Measurements from ENCODE around the gene SLCO2A1. TPM values are rescaled to one million over a fixed set of nuclear protein-coding genes. Genes with fewer than 3 reads are reported as not detected.
A peak's percentile ranks its signal among the peaks of the same experiment; 100 is the strongest.

Gene SLCO2A1
- total and polyA plus RNA-seq, 2 experiments from 2014 or later: 0.22 to 4.8 TPM

GRCh38 chr3:133944181-133944580 lies 85.5 kb downstream of the SLCO2A1 start:
- H3K27ac ChIP-seq: peak overlapping the region; percentile 43
- H3K9me2 ChIP-seq (ENCODE audit: insufficient read depth): no peaks in the 10 kb centered on the region
- WGBS, 2 experiments (ENCODE audit: low coverage in 1 of 2, low lambda C conversion rate in 2 of 2, missing lambda C conversion rate in 2 of 2): 4 to 5% methylated on average over 2 of the region's 2 CpGs
- H3K4me2 ChIP-seq (ENCODE audit: unreplicated experiment): peak overlapping the region; percentile 76
- peaks cover 31% of the 10 kb centered on the region for H3K4me1 ChIP-seq (ENCODE audit: insufficient read depth)
- DNase-seq: peak; percentile 69
- H3K9me3 ChIP-seq (ENCODE audit: low read depth): no peaks in the 10 kb centered on the region
- no peak overlapping the region for H2AFZ ChIP-seq
- peaks cover 27% of the 10 kb centered on the region for H3F3A ChIP-seq (ENCODE audit: insufficient read depth)
- TF ChIP-seq EZH2phosphoT487 (IDR thresholded peaks at IDR 0.05; ENCODE audit: insufficient read depth, low read depth) (no peak), EZH2 (IDR thresholded peaks at IDR 0.05; ENCODE audit: insufficient read depth, poor library complexity, severe bottlenecking) (no peak)
- in situ Hi-C loops (cut with MboI): loop anchor here (25.0 kb wide), 1 partner anchor 543 kb away; the partner anchor contains the start of genes ANAPC13 and CEP63
- no peak overlapping the region for H3K4me3 ChIP-seq
- H3K79me2 ChIP-seq (ENCODE audit: insufficient read depth): no peaks in the 10 kb centered on the region
- H3K27me3 ChIP-seq (replicated peaks; ENCODE audit: insufficient read depth): no peaks in the 10 kb centered on the region
- H3K9ac ChIP-seq: no peak overlapping the region
- H3K36me3 ChIP-seq (ENCODE audit: low read depth): no peaks in the 10 kb centered on the region
- no peaks in the 10 kb centered on the region for H4K20me1 ChIP-seq (ENCODE audit: insufficient read depth)

GRCh38 chr3:133943639-133944141 lies 86.0 kb downstream of the SLCO2A1 start:
- H3K9me2 ChIP-seq (ENCODE audit: insufficient read depth): no peaks in the 10 kb centered on the region
- no peaks in the 10 kb centered on the region for H3K9me3 ChIP-seq (ENCODE audit: low read depth)
- H3K36me3 ChIP-seq (ENCODE audit: low read depth): no peaks in the 10 kb centered on the region
- no peaks in the 10 kb centered on the region for H3K79me2 ChIP-seq (ENCODE audit: insufficient read depth)
- peaks cover 31% of the 10 kb centered on the region for H3K4me1 ChIP-seq (ENCODE audit: insufficient read depth)
- H2AFZ ChIP-seq: no peak overlapping the region
- H3K27me3 ChIP-seq (replicated peaks; ENCODE audit: insufficient read depth): no peaks in the 10 kb centered on the region
- peak overlapping the region; percentile 76 for H3K4me2 ChIP-seq (ENCODE audit: unreplicated experiment)
- peaks cover 27% of the 10 kb centered on the region for H3F3A ChIP-seq (ENCODE audit: insufficient read depth)
- H4K20me1 ChIP-seq (ENCODE audit: insufficient read depth): no peaks in the 10 kb centered on the region
- 32 to 35% methylated on average over 5 of the region's 5 CpGs for WGBS, 2 experiments (ENCODE audit: low coverage in 1 of 2, low lambda C conversion rate in 2 of 2, missing lambda C conversion rate in 2 of 2)
- no peak overlapping the region for H3K4me3 ChIP-seq
- DNase-seq: peak; percentile 95
- H3K9ac ChIP-seq: no peak overlapping the region
- TF ChIP-seq EZH2phosphoT487 (IDR thresholded peaks at IDR 0.05; ENCODE audit: insufficient read depth, low read depth) (no peak), EZH2 (IDR thresholded peaks at IDR 0.05; ENCODE audit: insufficient read depth, poor library complexity, severe bottlenecking) (no peak)
- in situ Hi-C loops (cut with MboI): loop anchor here (25.0 kb wide), 1 partner anchor 544 kb away; the partner anchor contains the start of genes ANAPC13 and CEP63
- peak overlapping the region; percentile 43 for H3K27ac ChIP-seq

- Histone ChIP-seq H3F3A (ENCODE audit: insufficient read depth) (peaks cover 27% of the 10 kb centered on the region), H3K79me2 (ENCODE audit: insufficient read depth) (no peaks in the 10 kb centered on the region), H3K36me3 (ENCODE audit: low read depth) (no peaks in the 10 kb centered on the region), H4K20me1 (ENCODE audit: insufficient read depth) (no peaks in the 10 kb centered on the region), H3K9me2 (ENCODE audit: insufficient read depth) (no peaks in the 10 kb centered on the region), H3K4me3 (no peak overlapping the region), H3K9me3 (ENCODE audit: low read depth) (no peaks in the 10 kb centered on the region), H3K9ac (no peak overlapping the region), H3K4me2 (ENCODE audit: unreplicated experiment) (no peak overlapping the region), H3K4me1 (ENCODE audit: insufficient read depth) (peaks cover 31% of the 10 kb centered on the region), H3K27me3 (replicated peaks; ENCODE audit: insufficient read depth) (no peaks in the 10 kb centered on the region), H3K27ac (no peak overlapping the region), H2AFZ (no peak overlapping the region)
- no peak for DNase-seq
- in situ Hi-C loops (cut with MboI): loop anchor here (25.0 kb wide), 1 partner anchor 544 kb away; the partner anchor contains the start of genes ANAPC13 and CEP63
- 93 to 95% methylated on average over 2 of the region's 2 CpGs for WGBS, 2 experiments (ENCODE audit: low coverage in 1 of 2, low lambda C conversion rate in 2 of 2, missing lambda C conversion rate in 2 of 2)
- TF ChIP-seq EZH2 (IDR thresholded peaks at IDR 0.05; ENCODE audit: insufficient read depth, poor library complexity, severe bottlenecking): no peak
- no peak for TF ChIP-seq EZH2phosphoT487 (IDR thresholded peaks at IDR 0.05; ENCODE audit: insufficient read depth, low read depth)
These were observed 86.6 kb downstream of the SLCO2A1 start for GRCh38 chr3:133943031-133943535.

- no peak for TF ChIP-seq EZH2 (IDR thresholded peaks at IDR 0.05; ENCODE audit: insufficient read depth, poor library complexity, severe bottlenecking)
- TF ChIP-seq EZH2phosphoT487 (IDR thresholded peaks at IDR 0.05; ENCODE audit: insufficient read depth, low read depth): no peak
- H2AFZ ChIP-seq: no peak overlapping the region
- in situ Hi-C loops (cut with MboI): loop anchor here (25.0 kb wide), 1 partner anchor 546 kb away; the partner anchor contains the start of genes ANAPC13 and CEP63
- H3K4me3 ChIP-seq: no peak overlapping the region
- H3K9ac ChIP-seq: no peak overlapping the region
- H3F3A ChIP-seq (ENCODE audit: insufficient read depth): peaks cover 27% of the 10 kb centered on the region
- H3K27ac ChIP-seq: no peak overlapping the region
- no peaks in the 10 kb centered on the region for H3K9me3 ChIP-seq (ENCODE audit: low read depth)
- DNase-seq: no peak
- H3K9me2 ChIP-seq (ENCODE audit: insufficient read depth): no peaks in the 10 kb centered on the region
- no peak overlapping the region for H3K4me2 ChIP-seq (ENCODE audit: unreplicated experiment)
- 69 to 81% methylated on average over 7 of the region's 7 CpGs for WGBS, 2 experiments (ENCODE audit: low coverage in 1 of 2, low lambda C conversion rate in 2 of 2, missing lambda C conversion rate in 2 of 2)
- H3K36me3 ChIP-seq (ENCODE audit: low read depth): no peaks in the 10 kb centered on the region
- no peaks in the 10 kb centered on the region for H3K27me3 ChIP-seq (replicated peaks; ENCODE audit: insufficient read depth)
- peaks cover 37% of the 10 kb centered on the region for H3K4me1 ChIP-seq (ENCODE audit: insufficient read depth)
- H4K20me1 ChIP-seq (ENCODE audit: insufficient read depth): no peaks in the 10 kb centered on the region
- no peaks in the 10 kb centered on the region for H3K79me2 ChIP-seq (ENCODE audit: insufficient read depth)
These were observed 88.3 kb downstream of the SLCO2A1 start for GRCh38 chr3:133941415-133941821.

All from GM23248 (cell line).